Muscle of leg (tissue), 11 donors: ENCODE results near the gene TM4SF5. TPM values are rescaled to one million over a fixed set of nuclear protein-coding genes. Genes with fewer than 3 reads are reported as not detected.

Experiments
- DNase-seq: peaks from one replicate; pipeline ENCODE4 v3.0.0; 2013
- H3K27ac ChIP-seq: one replicate; pipeline ENCODE4 v1.5.1; 2013; ENCODE audit warnings: mild to moderate bottlenecking, low read length, control low read depth
- H3K27me3 ChIP-seq: one replicate; pipeline ENCODE4 v1.6.1; 2013; ENCODE audit warnings: low read length; ENCODE audit not compliant: control insufficient read depth, insufficient read depth
- H3K36me3 ChIP-seq: one replicate; pipeline ENCODE4 v1.6.1; 2013; ENCODE audit warnings: low read length; ENCODE audit not compliant: control insufficient read depth, insufficient read depth
- H3K4me1 ChIP-seq: one replicate; pipeline ENCODE4 v1.6.1; 2013; ENCODE audit warnings: low read length; ENCODE audit not compliant: control insufficient read depth, insufficient read depth
- H3K4me3 ChIP-seq: one replicate; pipeline ENCODE4 v1.5.1; 2013; ENCODE audit warnings: low read length, control low read depth
- H3K9me3 ChIP-seq: replicated peaks from 2 replicates; pipeline ENCODE4 v1.6.1; 2013; ENCODE audit warnings: low read depth, low read length; ENCODE audit not compliant: control insufficient read depth
- WGBS: methylation state at CpG from one replicate; pipeline ENCODE4 v1.1.5; 2013; ENCODE audit warnings: missing lambda C conversion rate; ENCODE audit not compliant: insufficient coverage; 5-methylcytosine and 5-hydroxymethylcytosine counted together
- polyA plus RNA-seq, 8 donors: library from polyadenylated mRNA; unstranded; fragments of 120-200 nt; gene quantifications; one replicate each; pipeline versions ENCODE4 v1.2.1 to v1.2.3, GENCODE V29; 2013; ENCODE audit warnings: inconsistent platforms in 1 of 8, low replicate concordance in 1 of 8; ENCODE audit not compliant: insufficient read length in 8 of 8, insufficient read depth in 1 of 8
- total RNA-seq: library from RNA; stranded (reverse); fragments of 120-200 nt; gene quantifications from one replicate; pipeline ENCODE4 v1.2.4, GENCODE V29; 2013

The TM4SF5 gene
- total and polyA plus RNA-seq, 9 donors = 0.36 to 2.2 TPM; not detected in 7

GRCh38 chr17:4744999-4745969 lies 26.4 kb upstream of the TM4SF5 start:
- H3K36me3 ChIP-seq = no peaks in the 10 kb centered on the region
- H3K4me1 ChIP-seq = peaks cover 13% of the 10 kb centered on the region
- no peaks in the 10 kb centered on the region for H3K9me3 ChIP-seq
- DNase-seq = no peak
- H3K27me3 ChIP-seq = peaks cover 70% of the 10 kb centered on the region
- WGBS = 4% methylated on average over 34 of the region's 51 CpGs
- no peak overlapping the region for H3K27ac ChIP-seq
- no peak overlapping the region for H3K4me3 ChIP-seq

- peaks cover 13% of the 10 kb centered on the region for H3K4me1 ChIP-seq
- WGBS = 58% methylated on average over 2 of the region's 5 CpGs
- peak overlapping the region; percentile 47 for H3K27ac ChIP-seq
- H3K9me3 ChIP-seq = no peaks in the 10 kb centered on the region
- no peaks in the 10 kb centered on the region for H3K36me3 ChIP-seq
- DNase-seq = peak; percentile 72
- H3K27me3 ChIP-seq = peaks cover 62% of the 10 kb centered on the region
- H3K4me3 ChIP-seq = no peak overlapping the region
Observed at GRCh38 chr17:4747847-4748246, 23.8 kb upstream of the TM4SF5 start.

- Histone ChIP-seq H3K27me3 (peaks cover 58% of the 10 kb centered on the region), H3K36me3 (no peaks in the 10 kb centered on the region), H3K4me1 (peaks cover 13% of the 10 kb centered on the region), H3K27ac (no peak overlapping the region), H3K9me3 (no peaks in the 10 kb centered on the region), H3K4me3 (no peak overlapping the region)
- no peak for DNase-seq
- 25% methylated on average over 1 of the region's 4 CpGs for WGBS
Observed at GRCh38 chr17:4748686-4749085, 23.0 kb upstream of the TM4SF5 start.

GRCh38 chr17:4750606-4751005 lies 21.1 kb upstream of the TM4SF5 start:
- H3K4me1 ChIP-seq = peaks cover 4% of the 10 kb centered on the region
- 55% methylated on average over 2 of the region's 3 CpGs for WGBS
- H3K9me3 ChIP-seq = no peaks in the 10 kb centered on the region
- H3K27ac ChIP-seq = no peak overlapping the region
- no peak for DNase-seq
- H3K36me3 ChIP-seq = no peaks in the 10 kb centered on the region
- peaks cover 48% of the 10 kb centered on the region for H3K27me3 ChIP-seq
- H3K4me3 ChIP-seq = no peak overlapping the region

- no CpG with 5 or more reads among the region's 5 CpGs for WGBS
- Histone ChIP-seq H3K27ac (no peak overlapping the region), H3K4me3 (no peak overlapping the region), H3K4me1 (peaks cover 4% of the 10 kb centered on the region), H3K36me3 (no peaks in the 10 kb centered on the region), H3K27me3 (peaks cover 37% of the 10 kb centered on the region), H3K9me3 (no peaks in the 10 kb centered on the region)
- no peak for DNase-seq
Observed at GRCh38 chr17:4751932-4752331, 19.8 kb upstream of the TM4SF5 start.

GRCh38 chr17:4753392-4753791 lies 18.3 kb upstream of the TM4SF5 start:
- no CpG with 5 or more reads among the region's 1 CpG for WGBS
- H3K4me3 ChIP-seq = no peak overlapping the region
- DNase-seq = no peak
- H3K27me3 ChIP-seq = peaks cover 36% of the 10 kb centered on the region
- H3K36me3 ChIP-seq = no peaks in the 10 kb centered on the region
- no peak overlapping the region for H3K27ac ChIP-seq
- H3K4me1 ChIP-seq = peaks cover 3% of the 10 kb centered on the region
- no peaks in the 10 kb centered on the region for H3K9me3 ChIP-seq

- DNase-seq = peak; percentile 61
- Histone ChIP-seq H3K4me3 (no peak overlapping the region), H3K36me3 (no peaks in the 10 kb centered on the region), H3K4me1 (no peaks in the 10 kb centered on the region), H3K27ac (no peak overlapping the region), H3K27me3 (peaks cover 11% of the 10 kb centered on the region), H3K9me3 (no peaks in the 10 kb centered on the region)
- WGBS = 77% methylated on average over 3 of the region's 10 CpGs
Observed at GRCh38 chr17:4759776-4760236, 11.9 kb upstream of the TM4SF5 start.

- no peaks in the 10 kb centered on the region for H3K4me1 ChIP-seq
- no peaks in the 10 kb centered on the region for H3K27me3 ChIP-seq
- DNase-seq = peak; percentile 65
- no peaks in the 10 kb centered on the region for H3K9me3 ChIP-seq
- no peak overlapping the region for H3K4me3 ChIP-seq
- WGBS = 100% methylated on average over 1 of the region's 3 CpGs
- no peaks in the 10 kb centered on the region for H3K36me3 ChIP-seq
- H3K27ac ChIP-seq = peak overlapping the region; percentile 5
Observed at GRCh38 chr17:4764595-4764994, 7.1 kb upstream of the TM4SF5 start.

GRCh38 chr17:4766201-4766600 lies 5.5 kb upstream of the TM4SF5 start:
- Histone ChIP-seq H3K4me3 (no peak overlapping the region), H3K36me3 (no peaks in the 10 kb centered on the region), H3K9me3 (no peaks in the 10 kb centered on the region), H3K27me3 (no peaks in the 10 kb centered on the region), H3K27ac (peak overlapping the region; percentile 21), H3K4me1 (no peaks in the 10 kb centered on the region)
- no CpG with 5 or more reads among the region's 3 CpGs for WGBS
- DNase-seq = no peak

GRCh38 chr17:4766723-4767122 lies 5.0 kb upstream of the TM4SF5 start:
- no peaks in the 10 kb centered on the region for H3K4me1 ChIP-seq
- WGBS = no CpG with 5 or more reads among the region's 9 CpGs
- H3K27ac ChIP-seq = peak overlapping the region; percentile 21

More at GRCh38 chr17:4766723-4767122, 5.0 kb upstream of the TM4SF5 start:
- Histone ChIP-seq H3K36me3 (no peaks in the 10 kb centered on the region), H3K4me3 (no peak overlapping the region), H3K9me3 (no peaks in the 10 kb centered on the region), H3K27me3 (no peaks in the 10 kb centered on the region)
- no peak for DNase-seq
